Activated CD4-positive, alpha-beta T cell treated with anti-CD3 and anti-CD28 coated beads, Interleukin-10, Interleukin-2, amounts not matched to agents 100 ng/mL and 50 ng/mL, durations not matched to agents 16 hours and 8 hours (primary cell): Measurements from ENCODE around the gene CA5A.
"Not testable (repeated sequence)": the region's sequence is repeated elsewhere in the genome, so short reads cannot be mapped to it uniquely, and the experiment has no call there.

Source experiments
- DNase-seq: peaks from one replicate; pipeline ENCODE4 v3.0.0-alpha.2; 2020

CA5A gene

GRCh38 chr16:87919681-87919994, 16.7 kb downstream of the CA5A start:
- no peak for DNase-seq

GRCh38 chr16:87918866-87919680, 17.3 kb downstream of the CA5A start:
- DNase-seq = no peak

GRCh38 chr16:87918338-87918737, 18.0 kb downstream of the CA5A start:
- no peak for DNase-seq

GRCh38 chr16:87917503-87917902, 18.8 kb downstream of the CA5A start:
- DNase-seq = no peak

- no peak for DNase-seq
Observed at GRCh38 chr16:87914812-87915211, 21.5 kb downstream of the CA5A start.

GRCh38 chr16:87914021-87914725, 22.2 kb downstream of the CA5A start:
- not testable (repeated sequence) for DNase-seq

GRCh38 chr16:87912691-87913090, 23.6 kb downstream of the CA5A start:
- DNase-seq = not testable (repeated sequence)

- DNase-seq = not testable (repeated sequence)
Observed at GRCh38 chr16:87911106-87911763, 25.1 kb downstream of the CA5A start.

GRCh38 chr16:87909203-87909935, 27.0 kb downstream of the CA5A start:
- DNase-seq = peak; percentile 88

- DNase-seq = not testable (repeated sequence)
Observed at GRCh38 chr16:87908101-87908500, 28.2 kb downstream of the CA5A start.

- not testable (repeated sequence) for DNase-seq
Observed at GRCh38 chr16:87905521-87905920, 30.8 kb downstream of the CA5A start.

GRCh38 chr16:87904963-87905362, 31.4 kb downstream of the CA5A start:
- not testable (repeated sequence) for DNase-seq

GRCh38 chr16:87900489-87900888, 35.8 kb downstream of the CA5A start:
- not testable (repeated sequence) for DNase-seq

- DNase-seq = peak; percentile 94
Observed at GRCh38 chr16:87897521-87898505, 38.5 kb downstream of the CA5A start.

- DNase-seq = not testable (repeated sequence)
Observed at GRCh38 chr16:87896924-87897520, 39.3 kb downstream of the CA5A start.

- not testable (repeated sequence) for DNase-seq
Observed at GRCh38 chr16:87896176-87896890, 40.0 kb downstream of the CA5A start.

- DNase-seq = peak; percentile 98
Observed at GRCh38 chr16:87895641-87896141, 40.6 kb downstream of the CA5A start.

GRCh38 chr16:87894005-87894404, 42.3 kb downstream of the CA5A start:
- DNase-seq = not testable (repeated sequence)

GRCh38 chr16:87891764-87892163, 44.6 kb downstream of the CA5A start:
- DNase-seq = no peak

GRCh38 chr16:87889762-87890161, 46.6 kb downstream of the CA5A start:
- peak; percentile 57 for DNase-seq
